Ishikawa (cell line): ENCODE results near the gene ZFP69.

Experiments used
- CEBPB ChIP-seq: IDR thresholded peaks from 2 replicates; pipeline ENCODE4 v1.6.1; 2012
- CREB1 ChIP-seq: IDR thresholded peaks from 2 replicates; pipeline ENCODE4 v1.6.1; 2012; ENCODE audit warnings: low read depth
- EGR1 ChIP-seq: IDR thresholded peaks from 2 replicates; pipeline ENCODE4 v1.6.1; 2012
- EP300 ChIP-seq: IDR thresholded peaks from 2 replicates; pipeline ENCODE4 v1.6.1; 2012; ENCODE audit warnings: borderline replicate concordance
- FOXM1 ChIP-seq: IDR thresholded peaks from 2 replicates; pipeline ENCODE4 v1.6.1; 2012; ENCODE audit warnings: low read depth, borderline replicate concordance
- NFIC ChIP-seq: IDR thresholded peaks from 2 replicates; pipeline ENCODE4 v1.6.1; 2012
- RAD21 ChIP-seq: IDR thresholded peaks from 2 replicates; pipeline ENCODE4 v1.6.1; 2012; ENCODE audit warnings: low read depth
- TAF1 ChIP-seq: IDR thresholded peaks from 2 replicates; pipeline ENCODE4 v1.6.1; 2012; ENCODE audit warnings: low read depth, mild to moderate bottlenecking
- TEAD4 ChIP-seq: IDR thresholded peaks from 2 replicates; pipeline ENCODE4 v1.6.1; 2012
- YY1 ChIP-seq: IDR thresholded peaks from 2 replicates; pipeline ENCODE4 v1.6.1; 2012; ENCODE audit warnings: low read depth
- ZBTB7A ChIP-seq: IDR thresholded peaks from 2 replicates; pipeline ENCODE4 v1.6.1; 2012; ENCODE audit warnings: low read depth
- TF ChIP-seq, protein P1 (sequence below): IDR thresholded peaks from 2 replicates; pipeline ENCODE4 v1.6.1; 2012; ENCODE audit warnings: low read depth, mild to moderate bottlenecking
- TF ChIP-seq, protein P2 (sequence below): IDR thresholded peaks from 2 replicates; pipeline ENCODE4 v1.6.1; 2012
- TF ChIP-seq, protein P3 (sequence below): IDR thresholded peaks from 2 replicates; pipeline ENCODE4 v1.6.1; 2012

DNA sequence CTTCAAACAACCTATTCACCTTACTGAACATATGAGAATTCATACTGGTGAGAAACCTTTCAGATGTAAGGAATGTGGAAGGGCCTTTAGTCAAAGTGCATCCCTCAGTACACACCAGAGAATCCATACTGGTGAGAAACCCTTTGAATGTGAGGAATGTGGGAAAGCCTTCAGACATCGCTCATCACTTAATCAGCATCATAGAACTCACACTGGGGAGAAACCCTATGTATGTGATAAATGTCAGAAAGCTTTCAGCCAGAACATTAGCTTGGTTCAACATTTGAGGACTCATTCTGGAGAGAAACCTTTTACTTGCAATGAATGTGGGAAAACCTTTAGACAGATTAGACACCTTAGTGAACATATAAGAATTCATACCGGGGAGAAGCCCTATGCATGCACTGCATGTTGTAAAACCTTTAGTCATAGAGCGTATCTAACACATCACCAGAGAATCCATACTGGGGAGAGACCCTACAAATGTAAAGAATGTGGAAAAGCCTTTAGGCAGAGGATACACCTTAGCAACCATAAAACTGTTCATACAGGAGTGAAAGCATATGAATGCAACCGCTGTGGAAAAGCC is 18.3 kb downstream of the ZFP69 start:
- TF ChIP-seq FOXM1 (no peak), CEBPB (no peak), RAD21 (no peak), YY1 (no peak), TAF1 (no peak), TEAD4 (no peak), EP300 (no peak), EGR1 (no peak), ZBTB7A (no peak), CREB1 (no peak), NFIC (no peak)
- TF ChIP-seq, protein P1, sequence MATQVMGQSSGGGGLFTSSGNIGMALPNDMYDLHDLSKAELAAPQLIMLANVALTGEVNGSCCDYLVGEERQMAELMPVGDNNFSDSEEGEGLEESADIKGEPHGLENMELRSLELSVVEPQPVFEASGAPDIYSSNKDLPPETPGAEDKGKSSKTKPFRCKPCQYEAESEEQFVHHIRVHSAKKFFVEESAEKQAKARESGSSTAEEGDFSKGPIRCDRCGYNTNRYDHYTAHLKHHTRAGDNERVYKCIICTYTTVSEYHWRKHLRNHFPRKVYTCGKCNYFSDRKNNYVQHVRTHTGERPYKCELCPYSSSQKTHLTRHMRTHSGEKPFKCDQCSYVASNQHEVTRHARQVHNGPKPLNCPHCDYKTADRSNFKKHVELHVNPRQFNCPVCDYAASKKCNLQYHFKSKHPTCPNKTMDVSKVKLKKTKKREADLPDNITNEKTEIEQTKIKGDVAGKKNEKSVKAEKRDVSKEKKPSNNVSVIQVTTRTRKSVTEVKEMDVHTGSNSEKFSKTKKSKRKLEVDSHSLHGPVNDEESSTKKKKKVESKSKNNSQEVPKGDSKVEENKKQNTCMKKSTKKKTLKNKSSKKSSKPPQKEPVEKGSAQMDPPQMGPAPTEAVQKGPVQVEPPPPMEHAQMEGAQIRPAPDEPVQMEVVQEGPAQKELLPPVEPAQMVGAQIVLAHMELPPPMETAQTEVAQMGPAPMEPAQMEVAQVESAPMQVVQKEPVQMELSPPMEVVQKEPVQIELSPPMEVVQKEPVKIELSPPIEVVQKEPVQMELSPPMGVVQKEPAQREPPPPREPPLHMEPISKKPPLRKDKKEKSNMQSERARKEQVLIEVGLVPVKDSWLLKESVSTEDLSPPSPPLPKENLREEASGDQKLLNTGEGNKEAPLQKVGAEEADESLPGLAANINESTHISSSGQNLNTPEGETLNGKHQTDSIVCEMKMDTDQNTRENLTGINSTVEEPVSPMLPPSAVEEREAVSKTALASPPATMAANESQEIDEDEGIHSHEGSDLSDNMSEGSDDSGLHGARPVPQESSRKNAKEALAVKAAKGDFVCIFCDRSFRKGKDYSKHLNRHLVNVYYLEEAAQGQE = no peak
- TF ChIP-seq, protein P2, sequence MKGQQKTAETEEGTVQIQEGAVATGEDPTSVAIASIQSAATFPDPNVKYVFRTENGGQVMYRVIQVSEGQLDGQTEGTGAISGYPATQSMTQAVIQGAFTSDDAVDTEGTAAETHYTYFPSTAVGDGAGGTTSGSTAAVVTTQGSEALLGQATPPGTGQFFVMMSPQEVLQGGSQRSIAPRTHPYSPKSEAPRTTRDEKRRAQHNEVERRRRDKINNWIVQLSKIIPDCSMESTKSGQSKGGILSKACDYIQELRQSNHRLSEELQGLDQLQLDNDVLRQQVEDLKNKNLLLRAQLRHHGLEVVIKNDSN = peak; percentile 13; the same call in 1 of the 2 replicates
- TF ChIP-seq, protein P3, sequence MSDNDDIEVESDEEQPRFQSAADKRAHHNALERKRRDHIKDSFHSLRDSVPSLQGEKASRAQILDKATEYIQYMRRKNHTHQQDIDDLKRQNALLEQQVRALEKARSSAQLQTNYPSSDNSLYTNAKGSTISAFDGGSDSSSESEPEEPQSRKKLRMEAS = no peak
